HG03025 (cell line): ENCODE data around the gene ZSCAN30.

ENCODE experiments used
- ATAC-seq: cut with Tn5 transposase; IDR thresholded peaks from one replicate; pipeline ENCODE4 v1.9.1; 2021; ENCODE audit warnings: mild to moderate bottlenecking, moderate library complexity; ENCODE audit not compliant: unreplicated experiment, low FRiP score

Gene ZSCAN30

GRCh38 chr18:35290094-35290735, at the start of gene ZSCAN30:
Gene ZSCAN30, minus strand, starts transcription at chr18:35290229. Its CDS starts 25,877 bp downstream, at chr18:35264352.
- ATAC-seq: peak; percentile 89

- no peak for ATAC-seq
These were observed 47.3 kb upstream of the ZSCAN30 start for GRCh38 chr18:35337286-35337685.

- ATAC-seq: no peak
These were observed 45.8 kb upstream of the ZSCAN30 start for GRCh38 chr18:35335866-35336265.

DNA sequence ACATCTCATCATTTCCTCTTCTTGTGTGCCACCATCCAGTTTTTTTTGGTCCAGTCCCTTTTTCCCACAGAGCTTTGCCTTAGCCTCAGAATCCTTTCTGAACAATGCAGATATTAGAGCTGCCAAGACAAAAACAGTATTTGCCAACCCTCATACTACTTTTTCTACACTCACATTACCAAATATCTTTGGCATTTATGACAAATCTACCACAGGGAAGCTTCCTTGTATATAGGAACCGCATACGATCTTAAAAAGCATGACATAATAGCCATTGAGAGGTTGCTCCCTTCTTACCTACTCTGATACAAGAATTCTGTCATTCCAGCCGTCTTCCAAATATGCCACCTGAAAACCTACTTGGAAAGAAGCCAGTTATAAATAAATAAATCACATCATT, 44.8 kb upstream of the ZSCAN30 start:
- ATAC-seq: no peak

DNA sequence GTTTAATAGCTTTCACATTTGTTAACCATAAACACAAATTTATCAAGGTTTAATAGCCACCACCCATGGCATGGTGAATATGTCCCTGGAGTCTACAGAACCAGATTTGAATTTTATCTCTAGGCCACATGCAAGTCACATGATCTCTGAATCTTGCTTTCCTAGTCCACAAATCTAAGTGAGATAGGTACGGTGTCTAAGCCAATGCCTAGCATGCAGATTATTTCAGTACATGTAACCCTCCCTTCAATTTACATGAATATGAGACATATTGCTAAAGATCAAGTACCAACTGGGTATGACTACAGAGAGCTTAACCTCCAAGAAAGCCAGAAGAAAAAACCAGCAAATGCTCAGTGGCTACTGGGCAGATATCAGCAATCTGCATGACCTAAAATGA, 44.2 kb upstream of the ZSCAN30 start:
- ATAC-seq: no peak

- ATAC-seq: no peak
These were observed 41.5 kb upstream of the ZSCAN30 start for GRCh38 chr18:35331367-35332087.

GRCh38 chr18:35328868-35329267, 38.8 kb upstream of the ZSCAN30 start:
- no peak for ATAC-seq

- no peak for ATAC-seq
These were observed 36.8 kb upstream of the ZSCAN30 start for GRCh38 chr18:35326695-35327387.

- ATAC-seq: no peak
These were observed 35.1 kb upstream of the ZSCAN30 start for GRCh38 chr18:35324926-35325655.

DNA sequence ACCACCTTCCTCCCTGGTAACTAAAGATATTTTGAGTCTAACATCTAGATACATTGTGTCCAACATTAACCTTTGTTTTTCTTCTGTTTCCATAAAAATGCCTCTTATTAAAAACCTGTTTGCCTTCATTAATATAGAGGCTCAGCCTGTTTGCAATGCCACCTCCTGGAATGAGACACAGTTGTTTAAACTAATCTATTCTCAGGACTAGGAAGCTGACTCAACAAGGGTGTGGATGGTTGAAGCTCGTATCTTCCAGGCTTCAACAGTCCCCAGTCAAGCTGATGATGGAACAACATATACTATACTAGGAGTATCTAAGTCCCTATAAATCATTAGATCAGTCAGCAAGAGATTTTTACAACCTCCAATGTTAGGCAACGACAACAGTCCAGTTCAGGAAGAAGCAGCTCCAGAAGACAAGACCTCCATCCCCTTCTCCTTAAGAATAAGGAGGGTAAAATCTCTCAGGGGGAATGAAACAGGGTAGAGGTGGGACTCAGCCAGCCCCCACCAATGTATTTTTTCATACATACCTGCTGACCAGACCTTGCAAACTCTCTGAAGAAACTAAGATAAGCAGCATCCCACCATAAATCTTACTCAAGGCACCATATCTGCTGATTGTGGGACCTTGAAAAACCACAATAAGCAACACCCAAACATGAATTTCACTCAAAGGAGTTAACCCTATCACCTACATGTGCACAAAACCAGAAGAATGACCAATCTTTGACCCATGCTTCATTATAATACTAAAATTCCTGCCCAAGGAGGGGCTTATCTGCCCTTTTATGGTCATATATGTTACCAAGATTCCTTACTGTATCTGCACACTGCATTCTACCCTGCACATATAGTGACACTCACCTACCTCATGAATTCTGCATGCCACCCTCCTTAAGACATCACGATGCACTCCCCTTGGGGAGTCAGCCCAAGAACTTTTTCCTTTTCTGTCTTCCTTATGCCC, 32.7 kb upstream of the ZSCAN30 start:
- no peak for ATAC-seq

DNA sequence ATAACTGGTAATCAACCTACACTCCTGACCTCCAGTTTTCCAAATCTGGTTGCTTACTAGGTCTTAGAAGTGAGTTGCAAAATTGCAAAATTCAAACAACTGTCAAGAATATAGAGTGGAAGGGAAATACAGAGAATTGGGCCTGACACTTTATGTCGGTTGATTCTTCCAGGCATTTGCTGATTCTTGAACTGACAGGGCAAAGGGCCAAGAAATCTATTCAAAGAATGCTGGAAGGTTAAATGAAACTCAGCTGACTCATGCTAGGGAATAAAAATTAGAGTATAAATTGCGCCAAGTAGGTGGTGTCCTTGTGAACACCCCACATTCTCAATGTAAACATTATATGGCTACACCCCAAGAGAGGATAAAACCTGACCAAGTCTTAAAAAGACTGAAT, 21.5 kb upstream of the ZSCAN30 start:
- no peak for ATAC-seq

DNA sequence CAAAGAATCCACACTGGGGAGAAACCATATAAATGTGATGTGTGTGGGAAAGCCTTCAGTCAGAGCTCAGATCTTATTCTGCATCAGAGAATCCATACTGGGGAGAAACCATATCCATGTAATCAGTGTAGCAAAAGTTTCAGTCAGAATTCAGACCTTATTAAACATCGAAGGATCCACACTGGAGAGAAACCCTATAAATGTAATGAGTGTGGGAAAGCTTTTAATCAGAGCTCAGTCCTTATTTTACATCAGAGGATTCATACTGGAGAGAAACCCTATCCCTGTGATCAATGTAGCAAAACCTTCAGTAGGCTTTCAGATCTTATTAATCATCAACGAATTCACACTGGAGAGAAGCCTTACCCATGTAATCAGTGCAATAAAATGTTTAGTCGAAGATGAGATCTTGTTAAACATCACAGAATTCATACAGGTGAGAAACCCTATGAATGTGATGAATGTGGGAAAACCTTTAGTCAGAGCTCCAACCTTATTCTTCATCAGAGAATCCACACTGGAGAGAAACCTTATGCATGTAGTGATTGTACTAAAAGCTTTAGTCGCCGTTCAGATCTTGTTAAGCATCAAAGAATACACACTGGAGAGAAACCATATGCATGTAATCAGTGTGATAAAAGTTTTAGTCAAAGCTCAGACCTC, 16.7 kb upstream of the ZSCAN30 start:
- ATAC-seq: no peak

DNA sequence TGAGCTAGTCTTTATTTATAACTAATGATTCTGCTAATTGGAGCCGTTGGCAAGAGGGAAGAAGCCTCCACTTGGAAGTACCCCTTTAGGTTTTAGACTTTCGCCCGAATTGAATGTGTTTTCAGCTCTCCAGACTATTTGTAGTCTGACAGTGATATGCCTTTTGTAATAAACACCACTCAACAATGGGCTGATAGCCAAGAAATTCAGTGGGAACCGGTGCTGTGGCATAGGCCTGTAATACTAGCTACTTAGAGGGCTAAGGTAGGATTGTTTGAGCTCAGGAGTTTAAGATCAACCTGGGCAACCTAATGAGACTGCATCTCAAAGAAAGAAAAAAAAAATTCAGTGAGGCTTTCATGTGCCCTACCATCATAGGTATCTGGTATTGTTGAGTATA, 13.6 kb upstream of the ZSCAN30 start:
- no peak for ATAC-seq

- no peak for ATAC-seq
These were observed 6.0 kb upstream of the ZSCAN30 start for GRCh38 chr18:35296060-35296459.

- ATAC-seq: no peak
These were observed 1.1 kb upstream of the ZSCAN30 start for GRCh38 chr18:35291166-35291565.

DNA sequence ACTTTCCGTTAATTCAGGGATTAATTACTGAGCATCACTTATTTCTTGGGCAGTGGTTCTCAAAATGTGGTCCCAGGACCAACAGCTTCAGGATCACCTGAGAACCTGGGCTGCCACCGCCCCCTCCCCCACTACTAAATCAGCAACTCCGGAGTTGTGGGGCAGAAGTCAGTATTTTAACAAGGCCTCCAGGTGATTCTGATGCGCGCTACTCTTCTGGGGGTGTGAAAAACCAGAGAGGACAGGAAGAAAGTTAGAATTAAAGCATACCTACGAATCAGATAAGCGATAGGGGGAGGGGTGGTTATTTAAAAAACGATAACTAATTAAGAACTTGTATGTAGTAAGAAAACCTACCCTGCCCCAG, 319 bp downstream of the ZSCAN30 start:
- peak; percentile 33 for ATAC-seq

DNA sequence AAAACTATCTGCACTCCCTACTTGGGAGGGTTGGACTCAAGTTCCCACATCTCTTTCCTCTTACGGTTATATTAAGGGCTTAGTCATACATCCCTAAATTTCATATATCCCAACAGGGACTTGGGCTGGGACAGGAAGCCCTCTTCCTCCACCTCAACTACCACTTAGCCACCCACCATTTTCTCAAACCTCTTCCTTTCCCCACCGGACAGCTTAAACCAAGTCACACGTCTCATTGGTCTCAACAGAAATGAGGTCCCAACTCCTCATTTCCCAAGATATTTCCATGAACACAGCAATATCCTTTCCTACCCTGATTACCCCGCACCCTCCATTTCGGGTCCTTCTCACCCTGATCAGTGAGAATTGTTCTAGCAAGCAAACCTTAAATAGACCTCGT, 736 bp downstream of the ZSCAN30 start:
- no peak for ATAC-seq

GRCh38 chr18:35284841-35285240, 5.2 kb downstream of the ZSCAN30 start:
- ATAC-seq: no peak
